CD4-positive, alpha-beta T cell treated with Interleukin-10 for 1 hour (primary cell): ENCODE data around the gene NGF.
"Not testable (repeated sequence)": the region's sequence is repeated elsewhere in the genome, so short reads cannot be mapped to it uniquely, and the experiment has no call there.

Experiments
- DNase-seq: peaks from one replicate; pipeline ENCODE4 v3.0.0-alpha.2; 2020

The NGF gene

GRCh38 chr1:115332813-115333608 is 5.0 kb downstream of the NGF start:
- DNase-seq, result no peak

- DNase-seq, result no peak
Observed at GRCh38 chr1:115331558-115332331, 6.3 kb downstream of the NGF start.

DNA sequence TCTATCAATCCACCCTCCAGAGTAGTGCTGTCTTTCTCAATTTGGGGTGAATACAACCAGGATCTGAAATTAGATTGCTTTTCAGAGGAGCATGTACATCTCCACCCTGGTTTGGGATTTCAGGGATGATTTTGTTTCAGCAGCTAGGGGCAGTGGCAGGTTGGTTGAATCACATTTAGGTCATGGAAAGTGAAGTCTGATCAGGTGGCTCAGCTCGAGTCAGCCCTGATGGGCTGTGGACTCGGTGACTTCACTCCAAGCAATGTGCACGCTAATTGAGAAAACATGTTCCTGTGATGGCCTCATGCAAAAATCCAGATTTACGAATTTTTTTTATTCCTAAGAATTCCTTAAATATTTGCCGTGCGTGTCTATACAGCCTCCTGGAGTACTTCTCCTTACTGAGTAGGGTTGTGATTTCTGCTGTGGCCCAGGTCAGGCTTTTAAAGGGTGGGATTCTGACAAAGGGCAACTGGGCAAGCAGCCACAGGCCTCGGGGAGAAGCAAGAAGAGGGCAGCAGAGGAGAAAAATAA is 7.5 kb downstream of the NGF start:
- no peak for DNase-seq

- DNase-seq, result no peak
Observed at GRCh38 chr1:115329965-115330364, 8.1 kb downstream of the NGF start.

DNA sequence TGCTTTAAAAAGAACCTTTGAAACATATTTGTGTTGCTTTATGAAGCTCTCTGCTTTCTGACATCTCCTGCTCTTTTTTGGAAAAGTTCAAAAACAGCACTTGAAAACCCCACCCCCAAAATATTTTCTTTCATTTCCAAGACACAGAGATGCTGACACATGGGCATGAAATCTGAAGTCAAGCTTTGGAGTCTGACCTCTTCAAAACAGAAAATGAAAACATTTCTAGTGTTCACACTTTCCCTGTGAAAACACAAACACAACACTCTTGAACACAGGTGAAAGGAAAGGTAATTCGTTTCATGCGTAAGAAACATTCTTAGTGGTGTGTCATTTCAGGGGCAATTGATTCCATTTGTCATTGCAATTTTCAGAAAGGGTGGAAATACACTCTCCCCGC is 10.8 kb downstream of the NGF start:
- no peak for DNase-seq

- no peak for DNase-seq
Observed at GRCh38 chr1:115326419-115326818, 11.6 kb downstream of the NGF start.

DNA sequence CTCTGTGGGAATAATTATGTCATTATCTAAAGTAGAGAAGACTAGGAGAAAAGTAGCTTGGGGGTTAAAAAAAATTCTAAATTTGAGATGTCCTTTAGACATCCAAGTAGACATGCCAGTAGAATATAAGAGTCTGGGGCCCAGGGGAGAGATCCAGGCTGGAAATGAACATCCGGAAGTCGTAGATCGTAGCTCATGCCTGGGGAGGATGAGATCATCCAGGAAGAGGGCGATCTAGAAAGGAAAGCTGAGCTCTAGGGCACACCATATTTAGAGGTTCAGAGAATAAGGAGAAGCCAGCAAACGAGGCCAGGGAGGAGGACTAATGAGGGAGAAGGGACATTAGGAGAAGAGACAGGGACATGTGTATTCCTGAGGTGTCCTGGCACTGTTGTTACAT is 12.2 kb downstream of the NGF start:
- DNase-seq, result no peak

DNA sequence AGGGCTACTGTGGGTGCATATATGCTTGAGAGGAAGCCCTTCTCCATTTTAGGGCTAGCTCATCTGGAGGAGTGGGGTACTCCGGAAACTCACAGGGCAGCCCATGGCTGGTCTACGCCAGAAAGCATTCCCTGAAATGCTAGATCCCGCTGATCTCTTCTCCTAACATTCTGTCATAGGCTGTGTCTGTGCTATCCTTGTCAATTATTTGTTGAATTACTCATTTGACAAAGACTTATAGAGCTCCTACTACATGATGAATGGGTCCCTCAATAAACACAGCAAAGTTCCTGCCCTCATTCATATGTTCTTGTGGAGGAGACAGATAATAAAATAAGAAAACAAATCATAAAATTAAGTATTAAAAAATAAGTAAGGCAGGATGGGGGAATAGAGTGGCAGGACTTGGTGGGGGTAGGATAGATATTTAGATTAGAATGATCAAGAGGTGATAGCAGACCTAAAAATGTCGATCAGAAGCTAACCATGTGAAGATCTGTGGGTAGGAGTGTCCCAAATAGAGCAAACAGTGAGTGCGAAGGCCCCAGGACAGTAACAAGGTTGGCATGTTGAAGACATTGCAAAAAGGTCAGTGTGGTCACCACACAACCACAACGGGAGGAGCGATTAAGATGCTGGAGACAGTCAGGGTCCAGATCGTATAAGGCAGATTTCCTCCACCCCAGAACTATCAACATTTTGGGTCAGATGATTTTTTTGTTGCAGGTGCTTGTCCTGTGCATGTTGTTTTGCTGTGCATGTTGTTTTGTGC is 13.2 kb downstream of the NGF start:
- no peak for DNase-seq

- DNase-seq, result no peak
Observed at GRCh38 chr1:115323366-115324004, 14.6 kb downstream of the NGF start.

DNA sequence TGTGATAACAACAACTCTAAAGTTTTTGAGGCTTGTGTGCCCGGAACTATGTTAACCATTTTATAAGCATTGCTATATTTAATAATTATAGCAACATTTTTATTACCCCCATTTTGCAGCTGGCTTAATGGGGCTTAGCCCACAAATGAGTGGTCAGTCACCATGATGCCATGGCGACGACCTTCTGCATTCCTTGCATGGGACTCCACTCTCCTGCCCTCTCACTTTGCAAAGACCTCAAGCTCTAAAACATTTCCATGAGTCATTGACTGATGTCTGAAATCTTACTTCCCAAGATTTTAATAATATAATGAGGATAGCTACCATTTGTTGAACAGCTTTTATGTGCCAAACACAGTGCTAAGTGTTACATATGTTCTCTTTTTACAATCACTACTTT is 15.4 kb downstream of the NGF start:
- no peak for DNase-seq

GRCh38 chr1:115320377-115320776 is 17.7 kb downstream of the NGF start:
- DNase-seq, result no peak

DNA sequence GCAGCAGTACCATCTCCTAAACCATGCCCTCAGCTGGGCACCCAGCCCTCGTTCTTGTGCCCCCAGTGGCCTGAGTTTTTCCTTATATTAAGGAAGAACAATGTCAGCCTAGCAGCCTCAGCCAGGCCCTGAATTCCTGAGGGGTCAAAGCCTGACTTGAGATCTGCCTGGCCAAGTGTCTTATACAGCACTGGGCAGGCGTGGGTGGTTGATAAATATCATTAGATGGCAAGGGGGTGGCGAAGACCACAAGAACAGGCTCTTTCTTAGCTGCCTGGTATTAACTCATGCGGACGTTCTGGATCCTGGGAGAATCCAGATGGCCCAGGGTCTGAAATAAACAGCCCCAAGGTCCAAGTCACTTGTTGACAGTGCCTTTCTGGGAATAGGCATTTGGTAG is 18.3 kb downstream of the NGF start:
- no peak for DNase-seq

GRCh38 chr1:115317101-115318012 is 20.7 kb downstream of the NGF start:
- DNase-seq, result no peak

- no peak for DNase-seq
Observed at GRCh38 chr1:115314765-115315164, 23.3 kb downstream of the NGF start.

- DNase-seq, result no peak
Observed at GRCh38 chr1:115314092-115314491, 24.0 kb downstream of the NGF start.

DNA sequence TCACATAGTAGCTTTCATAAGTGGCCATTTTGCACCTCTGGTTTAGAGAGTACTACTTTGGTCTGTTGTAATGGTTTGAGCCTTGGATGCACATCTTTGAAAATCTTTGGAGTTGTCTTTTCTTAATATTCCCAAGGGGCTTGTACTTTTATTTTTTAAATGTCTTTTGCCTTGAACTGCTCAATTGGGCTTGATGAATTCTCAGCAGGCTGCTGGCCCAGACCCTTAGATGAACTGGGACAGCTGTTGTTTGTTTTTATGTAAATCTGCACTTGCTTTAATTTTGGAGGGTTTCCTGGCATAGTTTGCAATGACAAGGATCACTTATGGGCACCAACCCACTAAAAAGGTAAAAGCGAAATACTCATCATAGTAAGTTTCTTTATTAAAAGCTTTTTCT is 24.9 kb downstream of the NGF start:
- DNase-seq, result no peak

DNA sequence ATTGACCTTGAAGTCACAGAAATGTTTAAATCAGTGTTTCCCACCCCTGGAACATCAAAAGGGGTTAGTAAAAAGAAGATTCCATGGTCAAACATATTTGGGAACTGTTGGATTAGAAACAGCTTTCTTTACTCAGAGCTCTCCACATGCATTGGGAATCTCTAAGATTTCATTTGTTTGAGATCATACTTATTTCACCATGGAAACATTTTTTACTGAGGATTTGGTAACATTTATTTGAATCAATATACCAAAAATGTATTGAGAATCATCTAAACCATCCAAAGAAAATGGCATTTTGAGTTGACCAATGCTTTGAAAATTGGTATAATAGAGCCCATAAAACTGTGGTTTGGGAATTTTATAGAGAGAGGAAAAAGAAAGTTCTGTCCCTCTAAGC is 25.3 kb downstream of the NGF start:
- no peak for DNase-seq

DNA sequence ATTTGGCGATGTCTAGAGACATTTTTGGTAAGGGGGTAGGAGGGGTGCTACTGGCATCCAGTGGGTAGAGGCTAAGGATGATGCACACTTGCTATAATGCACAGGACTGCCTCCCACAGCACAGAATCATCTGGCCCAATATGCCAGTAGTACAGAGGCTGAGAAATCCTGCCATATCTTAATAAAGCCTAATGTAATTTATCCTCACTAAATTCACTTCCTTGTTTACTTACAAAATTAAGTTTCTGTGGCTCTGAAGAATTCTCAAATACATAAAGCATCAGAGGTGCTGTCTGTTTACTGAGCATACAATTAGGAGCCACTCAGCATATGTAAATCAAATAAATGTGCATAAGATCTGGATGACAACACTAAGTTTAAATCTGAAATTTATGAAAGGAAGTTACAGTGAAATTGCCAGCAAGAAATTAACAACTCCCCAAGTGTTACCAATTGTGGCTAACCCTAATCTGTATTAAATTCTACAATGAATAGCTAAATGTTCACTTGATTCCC is 26.5 kb downstream of the NGF start:
- DNase-seq, result no peak

- no peak for DNase-seq
Observed at GRCh38 chr1:115310581-115311473, 27.2 kb downstream of the NGF start.

DNA sequence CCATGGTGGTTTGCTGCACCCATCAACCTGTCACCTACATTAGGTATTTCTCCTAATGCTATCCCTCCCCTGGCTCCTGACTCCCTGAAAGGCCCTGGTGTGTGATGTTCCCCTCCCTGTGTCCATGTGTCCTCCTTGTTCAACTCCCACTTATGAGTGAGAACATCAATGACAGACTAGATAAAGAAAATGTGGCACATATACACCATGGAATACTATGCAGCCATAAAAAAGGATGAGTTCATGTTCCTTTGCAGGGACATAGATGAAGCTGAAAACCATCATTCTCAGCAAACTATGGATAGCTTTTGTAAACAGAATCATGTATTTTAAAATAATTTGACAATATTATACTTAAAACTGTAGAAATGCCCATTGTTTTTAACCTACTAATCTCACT is 28.5 kb downstream of the NGF start:
- DNase-seq, result not testable (repeated sequence)
